H9 (cell line): ENCODE data around the gene PDCD2. TPM values are rescaled to one million over a fixed set of nuclear protein-coding genes. Genes with fewer than 3 reads are reported as not detected.

Experiments
- DNase-seq: peaks from one replicate; pipeline ENCODE4 v3.0.0-alpha.2; 2017
- H2AFZ ChIP-seq: one replicate; pipeline ENCODE4 v1.6.1; 2013; ENCODE audit warnings: mild to moderate bottlenecking, low read length, control low read depth, moderate library complexity
- H2AK5ac ChIP-seq: 2 replicates; pipeline ENCODE4 v1.6.1; 2013; ENCODE audit warnings: low read length, control low read depth, mixed read lengths; ENCODE audit not compliant: insufficient read length
- H2BK120ac ChIP-seq: one replicate; pipeline ENCODE4 v1.6.1; 2013; ENCODE audit warnings: low read depth, mild to moderate bottlenecking, low read length, control low read depth, inconsistent platforms; ENCODE audit not compliant: poor library complexity, severe bottlenecking
- H2BK12ac ChIP-seq: 2 replicates; pipeline ENCODE4 v1.6.1; 2013; ENCODE audit warnings: low read length, control low read depth, mixed read lengths, low read depth; ENCODE audit not compliant: insufficient read length
- H2BK15ac ChIP-seq: 2 replicates; pipeline ENCODE4 v1.6.1; 2013; ENCODE audit warnings: low read depth, low read length, control low read depth
- H2BK20ac ChIP-seq: one replicate; pipeline ENCODE4 v1.6.1; 2013; ENCODE audit warnings: low read depth, mild to moderate bottlenecking, low read length, control low read depth, inconsistent platforms; ENCODE audit not compliant: poor library complexity, severe bottlenecking
- H2BK5ac ChIP-seq: 2 replicates; pipeline ENCODE4 v1.6.1; 2013; ENCODE audit warnings: low read length, control low read depth, mixed read lengths; ENCODE audit not compliant: insufficient read length
- H3K14ac ChIP-seq: 2 replicates; pipeline ENCODE4 v1.6.1; 2013; ENCODE audit warnings: low read length, control low read depth; ENCODE audit not compliant: insufficient read depth
- H3K18ac ChIP-seq: 2 replicates; pipeline ENCODE4 v1.6.1; 2013; ENCODE audit warnings: low read depth, mild to moderate bottlenecking, mixed read lengths, low read length, control low read depth; ENCODE audit not compliant: insufficient read length
- H3K23ac ChIP-seq: 2 replicates; pipeline ENCODE4 v1.6.1; 2013; ENCODE audit warnings: low read length, control low read depth, mixed read lengths, low read depth; ENCODE audit not compliant: insufficient read length
- H3K23me2 ChIP-seq: 2 replicates; pipeline ENCODE4 v1.6.1; 2013; ENCODE audit warnings: low read depth, mild to moderate bottlenecking, mixed read lengths, low read length, control low read depth; ENCODE audit not compliant: insufficient read length, poor library complexity, severe bottlenecking
- H3K27ac ChIP-seq: 2 replicates; pipeline ENCODE4 v1.5.1; 2013; ENCODE audit warnings: low read length, control low read depth, mixed read lengths, low read depth; ENCODE audit not compliant: insufficient read length
- H3K27me3 ChIP-seq: 2 replicates; pipeline ENCODE4 v1.6.1; 2013; ENCODE audit warnings: low read length, control low read depth, inconsistent platforms; ENCODE audit not compliant: insufficient read depth
- H3K4ac ChIP-seq: 2 replicates; pipeline ENCODE4 v1.6.1; 2013; ENCODE audit warnings: low read depth, mild to moderate bottlenecking, control low read depth, inconsistent platforms, low read length, moderate library complexity
- H3K4me1 ChIP-seq: 2 replicates; pipeline ENCODE4 v1.6.1; 2013; ENCODE audit warnings: low read length, control low read depth, inconsistent platforms; ENCODE audit not compliant: insufficient read depth
- H3K4me2 ChIP-seq: 2 replicates; pipeline ENCODE4 v1.6.1; 2013; ENCODE audit warnings: low read length, control low read depth, mixed read lengths; ENCODE audit not compliant: insufficient read length, insufficient read depth
- H3K56ac ChIP-seq: 2 replicates; pipeline ENCODE4 v1.6.1; 2013; ENCODE audit warnings: low read depth, mild to moderate bottlenecking, mixed read lengths, low read length, control low read depth; ENCODE audit not compliant: insufficient read length
- H3K79me1 ChIP-seq: 2 replicates; pipeline ENCODE4 v1.6.1; 2013; ENCODE audit warnings: low read depth, mild to moderate bottlenecking, moderate library complexity, low read length, control low read depth, inconsistent platforms; ENCODE audit not compliant: insufficient read depth, poor library complexity, severe bottlenecking
- H3K79me2 ChIP-seq: 2 replicates; pipeline ENCODE4 v1.6.1; 2013; ENCODE audit warnings: low read length, control low read depth, inconsistent platforms; ENCODE audit not compliant: insufficient read depth
- H3K9ac ChIP-seq: 2 replicates; pipeline ENCODE4 v1.6.1; 2013; ENCODE audit warnings: low read length, control low read depth, mixed read lengths; ENCODE audit not compliant: insufficient read length; ENCODE audit errors: extremely low read depth
- H3K9me3 ChIP-seq: one replicate; pipeline ENCODE4 v1.6.1; 2013; ENCODE audit warnings: low read depth, low read length, inconsistent platforms; ENCODE audit not compliant: control insufficient read depth
- H3T11ph ChIP-seq: one replicate; pipeline ENCODE4 v1.6.1; 2013; ENCODE audit warnings: mild to moderate bottlenecking, low read length, control low read depth, inconsistent platforms
- H4K20me1 ChIP-seq: one replicate; pipeline ENCODE4 v1.6.1; 2013; ENCODE audit not compliant: control insufficient read depth, insufficient read length, insufficient read depth
- H4K5ac ChIP-seq: 2 replicates; pipeline ENCODE4 v1.6.1; 2013; ENCODE audit warnings: low read depth, mild to moderate bottlenecking, mixed read lengths, low read length, control low read depth; ENCODE audit not compliant: insufficient read length
- H4K8ac ChIP-seq: replicated peaks from 2 replicates; pipeline ENCODE4 v1.6.1; 2013; ENCODE audit warnings: low read length, control low read depth, mixed read lengths, low read depth; ENCODE audit not compliant: insufficient read length
- H4K91ac ChIP-seq: 2 replicates; pipeline ENCODE4 v1.6.1; 2013; ENCODE audit warnings: low read depth, mild to moderate bottlenecking, moderate library complexity, mixed read lengths, low read length, control low read depth; ENCODE audit not compliant: insufficient read length
- H3K27ac Mint-ChIP-seq, 3 experiments: 2 replicates in 2 of 3; 3 replicates in 1 of 3; pipeline ENCODE4 v1.8.0; 2020 to 2021; ENCODE audit warnings: mixed read lengths in 3 of 3, mild to moderate bottlenecking in 1 of 3, moderate library complexity in 1 of 3
- H3K27me3 Mint-ChIP-seq: 2 replicates; pipeline ENCODE4 v1.8.0; 2021; ENCODE audit warnings: low read depth, mild to moderate bottlenecking, moderate library complexity, mixed read lengths
- H3K36me3 Mint-ChIP-seq, 3 experiments: 2 replicates in 2 of 3; 3 replicates in 1 of 3; pipeline ENCODE4 v1.8.0; 2020 to 2021; ENCODE audit warnings: low read depth in 3 of 3, mixed read lengths in 3 of 3; ENCODE audit not compliant: insufficient read depth in 1 of 3
- H3K4me1 Mint-ChIP-seq, 2 experiments: 2 replicates each; pipeline ENCODE4 v1.8.0; 2020; ENCODE audit warnings: mixed read lengths in 2 of 2
- H3K4me3 Mint-ChIP-seq, 2 experiments: 2 replicates in 1 of 2; 3 replicates in 1 of 2; pipeline ENCODE4 v1.8.0; 2020 to 2021; ENCODE audit warnings: mild to moderate bottlenecking in 2 of 2, mixed read lengths in 2 of 2, moderate library complexity in 1 of 2
- H3K9me3 Mint-ChIP-seq, 2 experiments: 2 replicates in 1 of 2; 3 replicates in 1 of 2; pipeline ENCODE4 v1.8.0; 2020; ENCODE audit warnings: mild to moderate bottlenecking in 2 of 2, mixed read lengths in 2 of 2, moderate library complexity in 1 of 2
- CTCF ChIP-seq: fragments of 200-600 bp; sonication (generic); conservative IDR thresholded peaks from 3 replicates; pipeline ENCODE4 v1.8.0; 2021; ENCODE audit warnings: antibody characterized with exemption, mild to moderate bottlenecking
- total RNA-seq: library from RNA; stranded (reverse); gene quantifications from 2 replicates; pipeline ENCODE4 v1.2.1, GENCODE V29; 2021

PDCD2 gene
- total RNA-seq, 1 experiment from 2014 or later: 78.5 TPM

GRCh38 chr6:170578909-170579308, 5.5 kb downstream of the PDCD2 start:
- H3K23ac ChIP-seq: no peak overlapping the region
- H3K36me3 Mint-ChIP-seq: peaks cover 23 to 65% (median 25%) of the 10 kb centered on the region in 3 experiments
- peaks cover 2 to 3% of the 10 kb centered on the region in 2 experiments; a peak in 3 of 4 replicates for H3K4me1 Mint-ChIP-seq
- H3K27me3 Mint-ChIP-seq: no peaks in the 10 kb centered on the region
- H4K20me1 ChIP-seq: no peaks in the 10 kb centered on the region
- H3K27ac Mint-ChIP-seq: no peak overlapping the region
- H3K18ac ChIP-seq: no peak overlapping the region
- H2AFZ ChIP-seq: no peak overlapping the region
- no peak overlapping the region for H4K8ac ChIP-seq
- H2AK5ac ChIP-seq: no peak overlapping the region
- no peaks in the 10 kb centered on the region for H3K9me3 Mint-ChIP-seq
- no peaks in the 10 kb centered on the region for H3K9me3 ChIP-seq
- no peak overlapping the region for H2BK20ac ChIP-seq
- no peak overlapping the region for H2BK120ac ChIP-seq
- no peak overlapping the region for H3K4ac ChIP-seq
- no peak overlapping the region for H3T11ph ChIP-seq
- no peak overlapping the region for H3K14ac ChIP-seq
- H3K4me1 ChIP-seq: no peaks in the 10 kb centered on the region
- TF ChIP-seq CTCF: no peak
- H3K79me2 ChIP-seq: peaks cover 4% of the 10 kb centered on the region; the same call in 1 of the 2 replicates
- no peak for DNase-seq
- no peak overlapping the region for H2BK15ac ChIP-seq
- no peak overlapping the region for H3K4me2 ChIP-seq
- H3K27me3 ChIP-seq: no peaks in the 10 kb centered on the region
- H2BK5ac ChIP-seq: no peak overlapping the region
- H3K4me3 Mint-ChIP-seq: no peak overlapping the region
- peaks cover 3% of the 10 kb centered on the region for H3K23me2 ChIP-seq
- no peak overlapping the region for H4K5ac ChIP-seq
- H4K91ac ChIP-seq: no peak overlapping the region
- H2BK12ac ChIP-seq: no peak overlapping the region
- no peak overlapping the region for H3K9ac ChIP-seq
- H3K27ac ChIP-seq: no peak overlapping the region
- no peak overlapping the region for H3K56ac ChIP-seq
- peaks cover 3% of the 10 kb centered on the region for H3K79me1 ChIP-seq
